Fibroblast of the aortic adventitia (primary cell): ENCODE results near the gene FOS. TPM values are rescaled to one million over a fixed set of nuclear protein-coding genes. Genes with fewer than 3 reads are reported as not detected.
A peak's percentile ranks its signal among the peaks of the same experiment; 100 is the strongest.
"Not testable (repeated sequence)": the region's sequence is repeated elsewhere in the genome, so short reads cannot be mapped to it uniquely, and the experiment has no call there.

Experiments used
- DNase-seq: peaks from one replicate; pipeline ENCODE4 v3.0.0-alpha.2; 2010; ENCODE audit warnings: low read depth
- H3K4me3 ChIP-seq: 2 replicates; pipeline ENCODE4 v1.5.1; 2011; ENCODE audit warnings: low read depth, mild to moderate bottlenecking, control low read depth, low read length, moderate library complexity
- CTCF ChIP-seq: IDR thresholded peaks from 2 replicates; pipeline ENCODE4 v1.5.1; 2011; ENCODE audit warnings: mild to moderate bottlenecking, low read length, control low read depth, inconsistent platforms; ENCODE audit not compliant: insufficient read depth
- total RNA-seq: library from RNA; depleted of rRNA; stranded (reverse); fragments of >200 nt; gene quantifications from 2 replicates; pipeline ENCODE4 v1.2.3, GENCODE V29; 2012; ENCODE audit warnings: low replicate concordance

Gene FOS
- total RNA-seq, 1 donor, result 1.4 TPM

GRCh38 chr14:75299059-75299458, 20.4 kb downstream of the FOS start:
- DNase-seq, result peak; percentile 76
- TF ChIP-seq CTCF, result no peak
- H3K4me3 ChIP-seq, result no peak overlapping the region

GRCh38 chr14:75299576-75299975, 20.9 kb downstream of the FOS start:
- H3K4me3 ChIP-seq, result no peak overlapping the region
- DNase-seq, result no peak
- no peak for TF ChIP-seq CTCF

- DNase-seq, result no peak
- no peak overlapping the region for H3K4me3 ChIP-seq
- no peak for TF ChIP-seq CTCF
Observed at GRCh38 chr14:75301666-75302325, 23.2 kb downstream of the FOS start.

GRCh38 chr14:75303381-75303789, 24.8 kb downstream of the FOS start:
- no peak overlapping the region for H3K4me3 ChIP-seq
- peak; percentile 83 for DNase-seq
- peak; percentile 76 for TF ChIP-seq CTCF

GRCh38 chr14:75306410-75306809, 27.8 kb downstream of the FOS start:
- H3K4me3 ChIP-seq, DNase-seq: not testable (repeated sequence)

GRCh38 chr14:75306927-75307699, 28.5 kb downstream of the FOS start:
- no peak for DNase-seq
- no peak overlapping the region for H3K4me3 ChIP-seq
- TF ChIP-seq CTCF, result peak; percentile 15

GRCh38 chr14:75307700-75308379, 29.2 kb downstream of the FOS start:
- DNase-seq, result peak; percentile 87
- H3K4me3 ChIP-seq, result no peak overlapping the region
- peak; percentile 95 for TF ChIP-seq CTCF

- not testable (repeated sequence) for DNase-seq, H3K4me3 ChIP-seq
Observed at GRCh38 chr14:75308991-75309390, 30.4 kb downstream of the FOS start.

GRCh38 chr14:75309561-75309960, 30.9 kb downstream of the FOS start:
- H3K4me3 ChIP-seq, DNase-seq: not testable (repeated sequence)
